H9 (cell line): ENCODE data around the gene KRTAP10-8. TPM values are rescaled to one million over a fixed set of nuclear protein-coding genes. Genes with fewer than 3 reads are reported as not detected.

Experiments
- DNase-seq: peaks from one replicate; pipeline ENCODE4 v3.0.0-alpha.2; 2017
- H2AFZ ChIP-seq: one replicate; pipeline ENCODE4 v1.6.1; 2013; ENCODE audit warnings: mild to moderate bottlenecking, low read length, control low read depth, moderate library complexity
- H2AK5ac ChIP-seq: 2 replicates; pipeline ENCODE4 v1.6.1; 2013; ENCODE audit warnings: low read length, control low read depth, mixed read lengths; ENCODE audit not compliant: insufficient read length
- H2BK120ac ChIP-seq: one replicate; pipeline ENCODE4 v1.6.1; 2013; ENCODE audit warnings: low read depth, mild to moderate bottlenecking, low read length, control low read depth, inconsistent platforms; ENCODE audit not compliant: poor library complexity, severe bottlenecking
- H2BK12ac ChIP-seq: 2 replicates; pipeline ENCODE4 v1.6.1; 2013; ENCODE audit warnings: low read length, control low read depth, mixed read lengths, low read depth; ENCODE audit not compliant: insufficient read length
- H2BK15ac ChIP-seq: 2 replicates; pipeline ENCODE4 v1.6.1; 2013; ENCODE audit warnings: low read depth, low read length, control low read depth
- H2BK20ac ChIP-seq: one replicate; pipeline ENCODE4 v1.6.1; 2013; ENCODE audit warnings: low read depth, mild to moderate bottlenecking, low read length, control low read depth, inconsistent platforms; ENCODE audit not compliant: poor library complexity, severe bottlenecking
- H2BK5ac ChIP-seq: 2 replicates; pipeline ENCODE4 v1.6.1; 2013; ENCODE audit warnings: low read length, control low read depth, mixed read lengths; ENCODE audit not compliant: insufficient read length
- H3K14ac ChIP-seq: 2 replicates; pipeline ENCODE4 v1.6.1; 2013; ENCODE audit warnings: low read length, control low read depth; ENCODE audit not compliant: insufficient read depth
- H3K18ac ChIP-seq: 2 replicates; pipeline ENCODE4 v1.6.1; 2013; ENCODE audit warnings: low read depth, mild to moderate bottlenecking, mixed read lengths, low read length, control low read depth; ENCODE audit not compliant: insufficient read length
- H3K23ac ChIP-seq: 2 replicates; pipeline ENCODE4 v1.6.1; 2013; ENCODE audit warnings: low read length, control low read depth, mixed read lengths, low read depth; ENCODE audit not compliant: insufficient read length
- H3K23me2 ChIP-seq: 2 replicates; pipeline ENCODE4 v1.6.1; 2013; ENCODE audit warnings: low read depth, mild to moderate bottlenecking, mixed read lengths, low read length, control low read depth; ENCODE audit not compliant: insufficient read length, poor library complexity, severe bottlenecking
- H3K27ac ChIP-seq: 2 replicates; pipeline ENCODE4 v1.5.1; 2013; ENCODE audit warnings: low read length, control low read depth, mixed read lengths, low read depth; ENCODE audit not compliant: insufficient read length
- H3K27me3 ChIP-seq: 2 replicates; pipeline ENCODE4 v1.6.1; 2013; ENCODE audit warnings: low read length, control low read depth, inconsistent platforms; ENCODE audit not compliant: insufficient read depth
- H3K4ac ChIP-seq: 2 replicates; pipeline ENCODE4 v1.6.1; 2013; ENCODE audit warnings: low read depth, mild to moderate bottlenecking, control low read depth, inconsistent platforms, low read length, moderate library complexity
- H3K4me1 ChIP-seq: 2 replicates; pipeline ENCODE4 v1.6.1; 2013; ENCODE audit warnings: low read length, control low read depth, inconsistent platforms; ENCODE audit not compliant: insufficient read depth
- H3K4me2 ChIP-seq: 2 replicates; pipeline ENCODE4 v1.6.1; 2013; ENCODE audit warnings: low read length, control low read depth, mixed read lengths; ENCODE audit not compliant: insufficient read length, insufficient read depth
- H3K56ac ChIP-seq: 2 replicates; pipeline ENCODE4 v1.6.1; 2013; ENCODE audit warnings: low read depth, mild to moderate bottlenecking, mixed read lengths, low read length, control low read depth; ENCODE audit not compliant: insufficient read length
- H3K79me1 ChIP-seq: 2 replicates; pipeline ENCODE4 v1.6.1; 2013; ENCODE audit warnings: low read depth, mild to moderate bottlenecking, moderate library complexity, low read length, control low read depth, inconsistent platforms; ENCODE audit not compliant: insufficient read depth, poor library complexity, severe bottlenecking
- H3K79me2 ChIP-seq: 2 replicates; pipeline ENCODE4 v1.6.1; 2013; ENCODE audit warnings: low read length, control low read depth, inconsistent platforms; ENCODE audit not compliant: insufficient read depth
- H3K9ac ChIP-seq: 2 replicates; pipeline ENCODE4 v1.6.1; 2013; ENCODE audit warnings: low read length, control low read depth, mixed read lengths; ENCODE audit not compliant: insufficient read length; ENCODE audit errors: extremely low read depth
- H3K9me3 ChIP-seq: one replicate; pipeline ENCODE4 v1.6.1; 2013; ENCODE audit warnings: low read depth, low read length, inconsistent platforms; ENCODE audit not compliant: control insufficient read depth
- H3T11ph ChIP-seq: one replicate; pipeline ENCODE4 v1.6.1; 2013; ENCODE audit warnings: mild to moderate bottlenecking, low read length, control low read depth, inconsistent platforms
- H4K20me1 ChIP-seq: one replicate; pipeline ENCODE4 v1.6.1; 2013; ENCODE audit not compliant: control insufficient read depth, insufficient read length, insufficient read depth
- H4K5ac ChIP-seq: 2 replicates; pipeline ENCODE4 v1.6.1; 2013; ENCODE audit warnings: low read depth, mild to moderate bottlenecking, mixed read lengths, low read length, control low read depth; ENCODE audit not compliant: insufficient read length
- H4K8ac ChIP-seq: replicated peaks from 2 replicates; pipeline ENCODE4 v1.6.1; 2013; ENCODE audit warnings: low read length, control low read depth, mixed read lengths, low read depth; ENCODE audit not compliant: insufficient read length
- H4K91ac ChIP-seq: 2 replicates; pipeline ENCODE4 v1.6.1; 2013; ENCODE audit warnings: low read depth, mild to moderate bottlenecking, moderate library complexity, mixed read lengths, low read length, control low read depth; ENCODE audit not compliant: insufficient read length
- H3K27ac Mint-ChIP-seq, 3 experiments: 2 replicates in 2 of 3; 3 replicates in 1 of 3; pipeline ENCODE4 v1.8.0; 2020 to 2021; ENCODE audit warnings: mixed read lengths in 3 of 3, mild to moderate bottlenecking in 1 of 3, moderate library complexity in 1 of 3
- H3K27me3 Mint-ChIP-seq: 2 replicates; pipeline ENCODE4 v1.8.0; 2021; ENCODE audit warnings: low read depth, mild to moderate bottlenecking, moderate library complexity, mixed read lengths
- H3K36me3 Mint-ChIP-seq, 3 experiments: 2 replicates in 2 of 3; 3 replicates in 1 of 3; pipeline ENCODE4 v1.8.0; 2020 to 2021; ENCODE audit warnings: low read depth in 3 of 3, mixed read lengths in 3 of 3; ENCODE audit not compliant: insufficient read depth in 1 of 3
- H3K4me1 Mint-ChIP-seq, 2 experiments: 2 replicates each; pipeline ENCODE4 v1.8.0; 2020; ENCODE audit warnings: mixed read lengths in 2 of 2
- H3K4me3 Mint-ChIP-seq, 2 experiments: 2 replicates in 1 of 2; 3 replicates in 1 of 2; pipeline ENCODE4 v1.8.0; 2020 to 2021; ENCODE audit warnings: mild to moderate bottlenecking in 2 of 2, mixed read lengths in 2 of 2, moderate library complexity in 1 of 2
- H3K9me3 Mint-ChIP-seq, 2 experiments: 2 replicates in 1 of 2; 3 replicates in 1 of 2; pipeline ENCODE4 v1.8.0; 2020; ENCODE audit warnings: mild to moderate bottlenecking in 2 of 2, mixed read lengths in 2 of 2, moderate library complexity in 1 of 2
- CTCF ChIP-seq: fragments of 200-600 bp; sonication (generic); conservative IDR thresholded peaks from 3 replicates; pipeline ENCODE4 v1.8.0; 2021; ENCODE audit warnings: antibody characterized with exemption, mild to moderate bottlenecking
- WGBS: extraction: QIAGEN DNeasy Blood & Tissue Kit; methylation state at CpG from one replicate; pipeline ENCODE4 v1.1.7; 2013; ENCODE audit warnings: missing lambda C conversion rate, low lambda C conversion rate, mixed read lengths; ENCODE audit not compliant: insufficient read length; ENCODE audit errors: extremely low coverage; 5-methylcytosine and 5-hydroxymethylcytosine counted together
- total RNA-seq: library from RNA; stranded (reverse); gene quantifications from 2 replicates; pipeline ENCODE4 v1.2.1, GENCODE V29; 2021

The KRTAP10-8 gene
- total RNA-seq, 1 experiment from 2014 or later, result not detected

- H4K20me1 ChIP-seq, result no peaks in the 10 kb centered on the region
- TF ChIP-seq CTCF, result no peak
- no peaks in the 10 kb centered on the region for H3K9me3 ChIP-seq
- no peak overlapping the region for H2BK20ac ChIP-seq
- peaks cover 11% of the 10 kb centered on the region for H3K27me3 Mint-ChIP-seq
- no peaks in the 10 kb centered on the region for H3K4me1 ChIP-seq
- no peak overlapping the region for H2AFZ ChIP-seq
- H3K9me3 Mint-ChIP-seq, result peaks cover 0 to 2% of the 10 kb centered on the region in 2 experiments; a peak in 2 of 5 replicates
- no peak overlapping the region for H2BK5ac ChIP-seq
- peak overlapping the region; percentile 44 for H3K18ac ChIP-seq
- H2AK5ac ChIP-seq, result no peak overlapping the region
- no peak overlapping the region for H2BK12ac ChIP-seq
- H3T11ph ChIP-seq, result no peak overlapping the region
- H3K4me1 Mint-ChIP-seq, result peaks cover 33 to 37% of the 10 kb centered on the region in 2 experiments
- H3K79me1 ChIP-seq, result no peaks in the 10 kb centered on the region
- no peak overlapping the region for H3K23ac ChIP-seq
- no peak overlapping the region for H3K56ac ChIP-seq
- peak overlapping the region in 1 of 3 experiments; percentile 82; a peak in 2 of 7 replicates for H3K27ac Mint-ChIP-seq
- no peak overlapping the region for H4K91ac ChIP-seq
- H3K27me3 ChIP-seq, result no peaks in the 10 kb centered on the region
- H3K9ac ChIP-seq, result no peak overlapping the region
- no peak overlapping the region; a peak in 1 of 5 replicates for H3K4me3 Mint-ChIP-seq
- no peak overlapping the region for H3K4me2 ChIP-seq
- no peak overlapping the region for H3K27ac ChIP-seq
- no peak overlapping the region for H2BK15ac ChIP-seq
- no peak overlapping the region for H4K5ac ChIP-seq
- no peaks in the 10 kb centered on the region for H3K23me2 ChIP-seq
- no CpG with 5 or more reads among the region's 23 CpGs for WGBS
- H2BK120ac ChIP-seq, result no peak overlapping the region
- DNase-seq, result no peak
- no peak overlapping the region for H3K4ac ChIP-seq
- no peaks in the 10 kb centered on the region for H3K79me2 ChIP-seq
- H4K8ac ChIP-seq, result no peak overlapping the region
- H3K14ac ChIP-seq, result no peak overlapping the region; the same call in 1 of the 2 replicates
- peaks cover 0 to 4% (median 0%) of the 10 kb centered on the region in 3 experiments; a peak in 1 of 7 replicates for H3K36me3 Mint-ChIP-seq
These were observed 10.1 kb upstream of the KRTAP10-8 start for GRCh38 chr21:44601596-44602462.
